Testis (tissue), 2 donors: Measurements from ENCODE around the gene MAP3K4.

Source experiments
- CTCF ChIP-seq, 3 experiments: fragments of 450-650 bp in 2 of 3; fragments of 200-600 bp in 1 of 3; sonication (generic) in 1 of 3; IDR thresholded peaks; one replicate each; pipeline ENCODE4 v1.5.1; 2016 to 2019; ENCODE audit warnings: antibody characterized with exemption in 3 of 3, mild to moderate bottlenecking in 2 of 3, moderate library complexity in 1 of 3
- POLR2A ChIP-seq: fragments of 450-650 bp; IDR thresholded peaks from one replicate; pipeline ENCODE4 v1.6.1; 2017; ENCODE audit warnings: antibody characterized with exemption, mild to moderate bottlenecking, moderate library complexity

- TF ChIP-seq CTCF (IDR thresholded peaks at IDR 0.05) = no peak
- TF ChIP-seq POLR2A = no peak
These were observed 26.4 kb downstream of the MAP3K4 start for GRCh38 chr6:161017766-161018564.
